Medulla oblongata (tissue), 1 donor: Measurements from ENCODE around the gene NRG3.

Experiments used
- DNase-seq: peaks from one replicate; pipeline ENCODE4 v3.0.0-alpha.2; 2015; ENCODE audit errors: extremely low spot score

Gene NRG3

GRCh38 chr10:81874875-81875466, at the start of gene NRG3:
TSS of gene NRG3 (plus strand) at chr10:81875194.
- DNase-seq, result no peak

GRCh38 chr10:81828251-81828650, 46.7 kb upstream of the NRG3 start:
- DNase-seq, result no peak

GRCh38 chr10:81831060-81831459, 43.9 kb upstream of the NRG3 start:
- DNase-seq, result no peak

GRCh38 chr10:81838950-81839349, 36.0 kb upstream of the NRG3 start:
- DNase-seq, result peak; percentile 14

GRCh38 chr10:81843042-81843441, 32.0 kb upstream of the NRG3 start:
- DNase-seq, result no peak

- peak; percentile 24 for DNase-seq
These were observed 27.3 kb upstream of the NRG3 start for GRCh38 chr10:81847675-81848074.

GRCh38 chr10:81848514-81848913, 26.5 kb upstream of the NRG3 start:
- DNase-seq, result peak; percentile 13

GRCh38 chr10:81848931-81849330, 26.1 kb upstream of the NRG3 start:
- DNase-seq, result no peak

- no peak for DNase-seq
These were observed 12.4 kb upstream of the NRG3 start for GRCh38 chr10:81862596-81862995.

GRCh38 chr10:81863771-81864170, 11.2 kb upstream of the NRG3 start:
- no peak for DNase-seq

GRCh38 chr10:81865581-81865980, 9.4 kb upstream of the NRG3 start:
- no peak for DNase-seq

- no peak for DNase-seq
These were observed 8.2 kb upstream of the NRG3 start for GRCh38 chr10:81866753-81867152.

GRCh38 chr10:81870472-81870871, 4.5 kb upstream of the NRG3 start:
- DNase-seq, result no peak

- DNase-seq, result no peak
These were observed 3.4 kb upstream of the NRG3 start for GRCh38 chr10:81871558-81871957.

GRCh38 chr10:81872206-81872862, 2.7 kb upstream of the NRG3 start:
- DNase-seq, result no peak

GRCh38 chr10:81873231-81873931, 1.6 kb upstream of the NRG3 start:
- no peak for DNase-seq

- no peak for DNase-seq
These were observed 820 bp upstream of the NRG3 start for GRCh38 chr10:81873932-81874816.

GRCh38 chr10:81875467-81876252, 666 bp downstream of the NRG3 start:
- no peak for DNase-seq

GRCh38 chr10:81876253-81877077, 1.5 kb downstream of the NRG3 start:
- peak; percentile 46 for DNase-seq

GRCh38 chr10:81877596-81877995, 2.6 kb downstream of the NRG3 start:
- DNase-seq, result no peak
